GM18507 (cell line): Measurements from ENCODE around the gene NLGN1.

ENCODE experiments used
- DNase-seq: peaks from one replicate; pipeline ENCODE4 v3.0.0; 2011; ENCODE audit warnings: low read depth; ENCODE audit not compliant: insufficient read length; ENCODE audit errors: extremely low spot score
- FAIRE-seq: peaks from 2 replicates; lab custom pipeline; 2011; peaks lifted over from hg19 to GRCh38; lab: Jason Lieb, UNC

Gene NLGN1

DNA sequence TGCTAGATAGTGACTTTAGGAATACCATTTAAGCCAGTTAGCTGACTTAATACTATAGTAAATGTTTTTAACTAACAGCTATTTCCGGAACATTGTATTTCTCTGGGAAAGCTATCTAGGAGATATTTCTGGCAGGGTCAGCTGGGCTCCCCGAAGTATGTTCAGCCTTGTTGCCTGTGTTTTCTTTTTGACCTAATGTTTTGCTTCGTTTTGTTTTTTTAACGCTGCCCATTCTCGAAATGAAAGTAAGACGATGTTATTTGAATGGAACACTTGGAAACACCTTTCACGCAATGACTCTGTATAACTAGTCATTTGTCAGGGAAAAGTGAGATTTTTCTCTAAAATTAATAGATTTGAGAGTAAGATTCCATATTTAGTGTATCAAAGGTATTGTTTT, 758.7 kb downstream of the NLGN1 start:
- DNase-seq (no peak), FAIRE-seq (no peak)

- FAIRE-seq (no peak), DNase-seq (no peak)
These were observed 761.1 kb downstream of the NLGN1 start for GRCh38 chr3:174158674-174159073.

DNA sequence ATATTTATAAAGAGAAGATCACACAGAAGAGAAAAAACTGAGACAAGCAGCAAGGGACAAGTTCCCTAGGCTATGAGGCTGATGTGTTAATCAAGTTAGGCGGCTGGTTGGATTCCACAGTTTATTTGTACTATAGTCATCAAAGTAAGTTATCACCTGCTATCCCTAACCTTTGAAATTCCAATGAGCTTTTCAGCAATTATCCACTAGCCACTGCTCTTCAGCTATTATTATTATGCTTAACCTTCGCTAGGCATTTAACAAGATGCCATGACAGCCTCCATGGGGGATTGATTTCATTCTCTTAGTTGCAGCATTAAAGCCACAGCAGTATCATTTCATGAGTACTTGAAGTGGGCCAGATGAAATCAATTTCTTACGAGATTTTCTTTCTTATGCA, 762.1 kb downstream of the NLGN1 start:
- no peak for FAIRE-seq
- no peak for DNase-seq

- FAIRE-seq (no peak), DNase-seq (no peak)
These were observed 765.0 kb downstream of the NLGN1 start for GRCh38 chr3:174162550-174162949.

DNA sequence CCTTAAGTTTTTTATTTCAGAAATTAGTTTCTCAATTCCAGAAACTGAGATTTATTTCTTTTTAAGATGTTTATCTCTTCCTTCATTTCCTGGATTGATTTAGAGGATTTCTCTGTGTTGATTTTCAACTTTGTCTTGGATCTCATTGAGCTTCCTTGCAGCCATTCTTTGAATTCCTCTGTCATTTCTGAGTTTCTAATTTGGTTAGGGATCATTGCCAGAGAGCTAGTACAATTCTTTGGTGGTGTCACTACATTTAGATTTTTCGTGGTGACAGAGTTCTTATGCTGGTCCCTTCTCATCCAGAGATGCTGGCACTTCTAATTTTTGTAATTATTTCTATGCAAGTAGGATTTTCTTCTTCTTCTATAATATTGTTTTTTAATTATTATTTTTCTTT, 770.5 kb downstream of the NLGN1 start:
- FAIRE-seq = no peak

DNA sequence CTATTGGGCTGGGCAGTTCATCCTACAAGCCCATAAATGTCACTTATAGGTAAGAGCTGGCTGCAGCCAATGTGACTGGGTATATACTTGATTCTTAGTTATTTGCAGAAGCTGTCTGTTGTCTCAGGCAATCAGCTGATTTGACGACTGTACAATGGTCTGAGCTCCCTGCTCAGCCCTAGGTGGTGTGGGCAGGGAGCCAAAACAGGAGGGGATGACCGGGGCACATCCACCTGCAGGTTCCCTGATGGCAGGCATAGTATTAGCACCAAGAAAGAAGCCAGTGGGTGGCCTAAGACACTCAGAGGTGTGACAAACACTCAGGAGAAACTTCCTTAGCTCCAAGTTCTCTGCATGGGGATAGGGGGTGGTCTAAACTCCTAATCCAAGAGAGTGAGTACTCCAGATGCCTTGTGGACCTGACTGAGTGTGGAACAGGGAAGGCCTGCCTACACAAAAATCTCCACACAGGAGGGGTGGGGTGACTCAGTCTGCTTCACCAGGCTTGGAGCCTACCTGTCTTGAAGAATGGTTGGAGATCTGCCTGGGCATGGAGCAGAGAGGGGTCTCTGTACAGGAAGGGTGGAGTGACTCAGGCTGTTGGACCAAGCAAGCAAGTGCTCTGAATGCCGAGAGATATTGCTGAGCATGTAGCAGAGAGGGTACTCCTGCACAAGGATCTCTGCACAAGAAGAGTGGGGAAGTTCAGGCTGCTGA, 771.2 kb downstream of the NLGN1 start:
- FAIRE-seq = no peak
- no peak for DNase-seq

More for the DNA sequence above, 770.5 kb downstream of the NLGN1 start:
- no peak for DNase-seq

DNA sequence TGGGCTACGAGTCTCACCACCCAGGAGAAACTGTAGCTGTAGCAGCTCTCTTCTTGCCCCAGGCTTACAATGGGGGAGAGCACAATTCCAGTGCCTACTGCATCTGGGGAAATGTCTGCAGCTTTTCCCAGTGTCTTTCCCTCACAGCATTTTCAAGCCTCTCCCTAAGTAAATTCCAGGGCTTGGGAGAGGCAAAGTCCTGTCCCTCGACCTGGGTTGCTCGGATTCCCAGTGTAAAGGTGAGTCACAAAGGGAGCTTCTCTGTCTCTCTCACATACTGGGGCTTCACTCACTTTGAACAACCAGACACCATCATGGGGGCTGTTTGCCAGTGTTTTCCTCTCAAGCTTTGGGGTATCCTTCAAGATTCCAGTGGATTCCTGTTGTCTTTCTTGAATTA, 772.2 kb downstream of the NLGN1 start:
- DNase-seq = no peak
- no peak for FAIRE-seq

DNA sequence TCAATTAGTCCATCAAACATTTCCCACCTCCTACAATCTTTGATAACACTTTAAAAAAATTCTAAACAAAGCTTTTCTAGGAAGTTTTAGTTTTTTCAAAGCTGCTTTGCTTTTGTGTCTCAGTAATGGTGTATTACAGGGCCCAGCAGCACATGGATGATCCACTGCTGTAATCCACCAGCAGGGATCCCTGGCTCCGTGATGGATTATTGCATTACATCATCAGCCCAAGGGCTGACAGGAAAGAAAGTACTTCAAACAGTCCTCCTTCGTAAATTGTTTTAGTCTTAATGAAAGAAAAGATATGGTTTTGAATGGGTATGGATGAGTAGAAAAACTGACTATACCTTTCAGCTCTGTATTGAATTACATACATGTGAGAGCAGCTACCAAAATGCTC, 772.7 kb downstream of the NLGN1 start:
- DNase-seq = no peak
- no peak for FAIRE-seq

GRCh38 chr3:174186377-174186989, 788.9 kb downstream of the NLGN1 start:
- no peak for DNase-seq
- no peak for FAIRE-seq

DNA sequence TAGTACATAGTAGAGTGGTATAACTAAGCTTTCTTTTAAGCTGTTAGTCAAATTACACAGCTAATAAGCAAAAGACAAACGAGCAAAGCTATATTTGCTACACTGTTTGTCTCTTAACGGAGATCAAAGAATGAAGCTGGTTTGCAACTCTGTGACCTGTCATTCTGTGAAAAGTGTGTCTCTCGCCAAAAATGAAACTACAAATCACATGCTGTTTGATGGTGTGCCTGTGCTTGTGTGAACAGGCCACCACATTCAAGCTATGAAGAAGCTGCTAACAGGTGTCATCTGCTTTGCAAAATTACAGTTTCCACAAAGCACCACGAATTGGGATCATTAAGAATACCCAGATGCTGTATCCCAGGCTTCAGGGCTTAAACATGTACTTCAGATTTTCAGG, 793.8 kb downstream of the NLGN1 start:
- FAIRE-seq = no peak
- DNase-seq = no peak

- no peak for DNase-seq
- FAIRE-seq = no peak
These were observed 794.4 kb downstream of the NLGN1 start for GRCh38 chr3:174191895-174192294.

DNA sequence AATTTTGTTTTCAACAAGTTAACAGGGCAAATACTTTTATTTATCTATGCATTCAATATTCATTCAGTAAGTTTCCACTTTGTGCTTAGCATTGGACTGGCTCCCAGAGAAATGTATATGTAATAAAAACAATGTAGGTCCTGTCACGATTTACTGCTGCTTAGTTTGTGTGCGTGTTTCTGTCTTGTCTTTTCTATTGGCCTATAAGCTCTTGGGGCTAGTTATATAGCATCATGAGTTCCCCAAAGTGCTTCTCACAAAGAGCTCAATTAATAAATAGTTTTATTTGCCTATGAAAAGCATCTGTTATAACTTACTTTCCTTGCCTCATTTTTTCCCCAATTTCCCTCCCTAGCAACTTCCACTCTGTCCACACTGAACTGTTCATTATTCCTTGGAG, 794.9 kb downstream of the NLGN1 start:
- FAIRE-seq (no peak), DNase-seq (no peak)

- FAIRE-seq = no peak
These were observed 796.1 kb downstream of the NLGN1 start for GRCh38 chr3:174193604-174194003.

DNA sequence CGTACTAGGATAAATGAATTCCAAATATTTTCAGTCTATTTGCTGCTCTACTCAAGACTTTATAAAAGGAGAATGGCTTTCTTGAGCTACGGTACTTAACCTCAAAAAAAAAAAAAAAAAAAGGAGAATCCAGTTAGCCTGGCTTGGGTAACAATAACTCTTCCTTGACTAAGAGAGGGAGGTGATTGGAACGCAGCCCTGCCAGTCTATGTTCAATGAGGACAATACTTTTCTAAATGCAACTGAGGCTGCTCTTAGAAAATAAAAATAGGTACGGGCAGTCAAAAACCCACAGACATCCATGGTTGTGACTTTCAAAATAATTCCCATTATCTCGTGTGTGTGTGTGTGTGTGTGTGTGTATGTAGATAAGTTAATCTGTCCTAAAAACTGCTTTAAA, 799.9 kb downstream of the NLGN1 start:
- no peak for FAIRE-seq
- no peak for DNase-seq

More at GRCh38 chr3:174193604-174194003, 796.1 kb downstream of the NLGN1 start:
- DNase-seq = no peak

- DNase-seq (no peak), FAIRE-seq (no peak)
These were observed 800.7 kb downstream of the NLGN1 start for GRCh38 chr3:174198199-174198598.

GRCh38 chr3:174199696-174200095, 802.2 kb downstream of the NLGN1 start:
- DNase-seq = no peak

DNA sequence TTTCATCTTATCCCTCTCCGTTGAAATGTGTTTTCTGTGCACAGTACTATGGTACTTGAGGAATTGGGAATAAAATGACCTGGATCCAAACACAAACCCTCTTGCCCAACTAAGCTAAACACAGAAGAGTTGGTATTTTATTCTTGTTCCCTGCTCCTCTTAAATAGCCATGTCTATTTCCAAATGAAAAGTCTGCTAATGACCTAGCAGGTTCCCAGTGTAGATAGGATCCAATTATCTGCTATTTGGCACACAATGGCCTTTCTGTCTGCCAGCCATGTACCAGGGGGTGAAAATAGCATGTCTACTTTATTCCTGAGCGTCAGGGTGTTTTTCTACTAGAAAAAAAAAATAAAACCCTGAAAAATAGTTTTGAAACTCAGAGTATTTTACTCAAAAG, 804.6 kb downstream of the NLGN1 start:
- FAIRE-seq (no peak), DNase-seq (no peak)

More at GRCh38 chr3:174199696-174200095, 802.2 kb downstream of the NLGN1 start:
- FAIRE-seq = no peak

DNA sequence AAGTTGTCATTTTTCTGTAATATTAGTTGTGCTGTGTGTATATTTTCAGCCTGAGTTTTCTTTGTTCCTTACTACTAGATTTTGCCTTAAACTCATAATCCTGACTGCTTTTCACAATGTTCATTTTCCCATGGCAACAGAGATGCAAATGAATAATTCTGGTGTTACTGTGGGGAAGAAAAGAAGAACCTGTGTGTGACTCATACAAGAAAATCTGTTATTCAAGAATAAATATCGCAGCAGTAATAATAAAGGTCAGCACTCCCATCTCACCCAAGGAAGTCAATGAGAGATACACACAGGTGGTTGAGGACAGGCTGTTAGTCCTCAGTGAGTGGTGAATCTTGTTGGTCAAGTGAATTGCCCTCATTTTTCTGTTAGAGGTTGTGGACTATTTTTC, 805.0 kb downstream of the NLGN1 start:
- FAIRE-seq = no peak
- no peak for DNase-seq

DNA sequence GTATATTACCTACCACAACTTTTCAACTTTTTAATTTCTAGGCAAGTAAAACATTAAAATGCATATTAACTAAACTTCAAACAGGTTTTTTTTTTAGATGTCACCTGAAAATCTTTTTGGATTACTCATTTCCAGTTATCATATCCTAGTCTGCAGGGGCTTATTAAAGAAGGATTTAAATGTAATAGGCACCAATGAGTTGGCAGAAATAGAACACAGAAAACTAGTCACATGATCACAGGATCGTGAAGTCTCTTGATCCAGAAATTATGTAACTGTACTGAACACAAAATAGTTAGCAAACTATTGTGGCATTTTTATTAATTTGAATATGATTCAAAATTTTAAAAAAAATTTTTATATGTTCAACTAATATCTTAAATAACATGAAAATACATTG, 807.2 kb downstream of the NLGN1 start:
- no peak for FAIRE-seq
- DNase-seq = no peak

DNA sequence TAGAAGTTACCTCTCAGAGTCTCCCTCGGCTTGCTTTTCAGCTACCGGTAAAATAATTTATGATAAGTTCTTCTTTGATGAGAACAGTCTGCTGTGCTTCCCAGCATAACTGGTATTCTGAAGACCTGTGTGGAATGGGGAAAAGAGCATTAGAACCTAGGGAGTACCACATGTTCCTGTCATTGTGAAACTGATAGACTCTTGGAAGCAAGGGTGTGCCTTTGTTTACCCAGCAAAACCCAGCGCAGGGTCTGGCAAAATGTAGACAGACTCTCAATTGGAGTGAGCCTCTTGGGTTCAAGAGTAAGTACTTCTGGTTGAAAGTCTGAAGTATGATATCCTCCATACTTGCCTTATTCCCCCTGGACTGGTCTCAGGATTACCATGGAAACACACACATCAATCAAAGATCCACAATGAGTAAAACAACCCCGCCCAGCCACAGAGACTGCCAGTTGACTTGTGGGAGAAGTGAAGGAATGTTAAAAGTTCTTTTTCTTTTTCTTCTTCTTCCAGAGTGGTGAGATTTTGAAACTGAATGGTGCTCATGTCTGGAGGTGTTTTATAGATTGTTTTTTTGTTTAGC, 809.2 kb downstream of the NLGN1 start:
- DNase-seq = no peak
- no peak for FAIRE-seq

DNA sequence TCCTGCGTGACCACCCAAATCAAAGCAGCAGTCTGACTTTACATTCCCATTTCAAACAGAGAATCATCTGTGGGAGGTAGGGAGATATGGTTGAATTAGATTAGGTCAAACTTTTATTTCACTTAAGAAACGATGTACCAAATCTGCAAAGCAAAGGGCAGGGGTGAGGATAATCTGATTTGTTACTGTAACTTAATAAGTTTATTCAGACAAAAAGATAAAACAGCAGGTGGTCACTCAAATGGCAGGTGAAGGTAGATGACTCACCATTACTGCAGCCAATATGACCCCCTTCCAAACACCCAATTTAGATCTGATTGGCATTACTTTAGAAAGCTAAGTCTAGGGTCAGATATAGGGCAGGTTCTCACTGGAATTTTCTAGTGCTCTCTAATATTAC, 810.6 kb downstream of the NLGN1 start:
- no peak for FAIRE-seq
- no peak for DNase-seq
